A549 (cell line): ENCODE results near the gene MYLK3.

ENCODE experiments used
- BCL3 ChIP-seq: fragments of >200 bp; sonication (Bioruptor Twin); formaldehyde crosslinking; IDR thresholded peaks from 3 replicates; pipeline ENCODE4 v1.6.1; 2016
- CEBPB ChIP-seq, 2 experiments: fragments of >200 bp in 1 of 2; sonication (Bioruptor Twin) in 1 of 2; formaldehyde crosslinking in 1 of 2; IDR thresholded peaks; 2 replicates each; pipeline ENCODE4 v1.6.1; 2012 to 2016
- CHD4 ChIP-seq: fragments of 200-600 bp; sonication (generic); IDR thresholded peaks from 2 replicates; pipeline ENCODE4 v1.6.1; 2016; ENCODE audit warnings: antibody characterized with exemption, mild to moderate bottlenecking, borderline replicate concordance
- CTCF ChIP-seq: fragments of >200 bp; sonication (Bioruptor Twin); formaldehyde crosslinking; IDR thresholded peaks from 3 replicates; pipeline ENCODE4 v1.5.1; 2016
- EHMT2 ChIP-seq: fragments of 200-600 bp; sonication (generic); IDR thresholded peaks from 2 replicates; pipeline ENCODE4 v1.6.1; 2016; ENCODE audit warnings: antibody characterized with exemption, low read depth, mild to moderate bottlenecking, moderate library complexity
- EP300 ChIP-seq, 2 experiments: fragments of >200 bp; sonication (Bioruptor Twin); formaldehyde crosslinking; IDR thresholded peaks; 2 replicates in 1 of 2; 3 replicates in 1 of 2; pipeline ENCODE4 v1.6.1; 2016 to 2017
- GATA3 ChIP-seq: IDR thresholded peaks from 2 replicates; pipeline ENCODE4 v1.6.1; 2012; ENCODE audit warnings: borderline replicate concordance
- HMGXB4 ChIP-seq: fragments of 250-450 bp; sonication (Bioruptor Pico); IDR thresholded peaks from 2 replicates; pipeline ENCODE4 v1.5.0; 2021; ENCODE audit warnings: mild to moderate bottlenecking, moderate library complexity, borderline replicate concordance
- JUN ChIP-seq, 2 experiments: fragments of >200 bp; sonication (Bioruptor Twin); formaldehyde crosslinking; IDR thresholded peaks; 2 replicates in 1 of 2; 3 replicates in 1 of 2; pipeline ENCODE4 v1.6.1; 2016 to 2017
- JUNB ChIP-seq: fragments of >200 bp; sonication (Bioruptor Twin); formaldehyde crosslinking; IDR thresholded peaks from 2 replicates; pipeline ENCODE4 v1.6.1; 2016
- MAX ChIP-seq: IDR thresholded peaks from 2 replicates; pipeline ENCODE4 v1.6.1; 2012
- POLR2A ChIP-seq: IDR thresholded peaks from 2 replicates; pipeline ENCODE4 v1.6.1; 2012; ENCODE audit warnings: mild to moderate bottlenecking, low read length
- REST ChIP-seq: fragments of 200-600 bp; sonication (generic); IDR thresholded peaks from 2 replicates; pipeline ENCODE4 v1.6.1; 2016; ENCODE audit warnings: antibody characterized with exemption, mild to moderate bottlenecking, moderate library complexity
- SREBF2 ChIP-seq: fragments of 450-650 bp; IDR thresholded peaks from 2 replicates; pipeline ENCODE4 v1.6.1; 2014; ENCODE audit warnings: mild to moderate bottlenecking, moderate library complexity

- no peak for TF ChIP-seq POLR2A
- no peak for TF ChIP-seq REST
- no peak for TF ChIP-seq EP300 (IDR thresholded peaks at IDR 0.05)
- no peak for TF ChIP-seq EHMT2
- no peak for TF ChIP-seq CHD4
- no peak for TF ChIP-seq BCL3
- TF ChIP-seq CTCF: no peak
- no peak for TF ChIP-seq MAX
- TF ChIP-seq JUNB: no peak
- TF ChIP-seq JUN (IDR thresholded peaks at IDR 0.05): no peak
- no peak for TF ChIP-seq SREBF2
- TF ChIP-seq CEBPB (IDR thresholded peaks at IDR 0.05): no peak
- no peak for TF ChIP-seq HMGXB4 (CRISPR knock-in tag)
- TF ChIP-seq GATA3: no peak
Observed at GRCh38 chr16:46729326-46729995, 18.7 kb downstream of the MYLK3 start.
